Bladder microvascular endothelial cell (primary cell): Measurements from ENCODE around the gene CSHL1. TPM values are rescaled to one million over a fixed set of nuclear protein-coding genes. Genes with fewer than 3 reads are reported as not detected.

ENCODE experiments used
- total RNA-seq: library from RNA; depleted of rRNA; stranded (reverse); fragments of >200 nt; gene quantifications from 2 replicates; pipeline ENCODE4 v1.2.3, GENCODE V29; 2014

CSHL1 gene
- not detected in 2 replicates for total RNA-seq

GRCh38 chr17:63911041-63911635 lies at the start of gene CSHL1:
Gene CSHL1 (minus strand): TSS chr17:63911258. CDS start chr17:63911196, 62 bp downstream.

GRCh38 chr17:63931981-63932561 lies 21.0 kb upstream of the CSHL1 start, which contains the start of gene CD79B:
Gene CD79B (minus strand): TSS chr17:63932331. CDS start chr17:63932261, 70 bp downstream.

GRCh38 chr17:63918789-63919305 lies 7.8 kb upstream of the CSHL1 start, which contains the start of gene GH1:
Gene GH1 (minus strand): TSS chr17:63918839. CDS start chr17:63918776, 63 bp downstream.

GRCh38 chr17:63896524-63897354 lies 14.3 kb downstream of the CSHL1 start, which contains the start of gene CSH1:
Gene CSH1 (minus strand): TSS chr17:63896574. CDS start chr17:63896511, 63 bp downstream.

GRCh38 chr17:63881935-63882601 lies 29.0 kb downstream of the CSHL1 start, which contains the start of gene GH2:
Gene GH2 (minus strand): TSS chr17:63881944. CDS start chr17:63881801, 143 bp downstream.

GRCh38 chr17:63873577-63873976 lies 37.5 kb downstream of the CSHL1 start, which contains the start of gene CSH2:
Gene CSH2 (minus strand): TSS chr17:63873677. CDS start chr17:63873614, 63 bp downstream.

Other genes with a start within 250 kb of the CSHL1 start
- gene LIMD2, start 211.1 kb downstream of the CSHL1 start, total RNA-seq = 16.8 and 47.2 TPM in 2 replicates
- gene STRADA, start 169.5 kb downstream of the CSHL1 start, total RNA-seq = 11.2 and 34.4 TPM in 2 replicates
- 55.9 and 156 TPM in 2 replicates for gene CCDC47, start 137.7 kb downstream of the CSHL1 start, total RNA-seq
- 42.3 and 118 TPM in 2 replicates for gene DDX42, start 137.1 kb downstream of the CSHL1 start, total RNA-seq
- gene PSMC5, start 83.8 kb downstream of the CSHL1 start, total RNA-seq = 75.3 and 103 TPM in 2 replicates
- 60.9 and 67.0 TPM in 2 replicates for gene FTSJ3, start 83.6 kb downstream of the CSHL1 start, total RNA-seq
- gene SMARCD2, start 68.6 kb downstream of the CSHL1 start, total RNA-seq = 55.8 and 65.7 TPM in 2 replicates
- not detected in 2 replicates for gene CSH2, start 37.6 kb downstream of the CSHL1 start, total RNA-seq
- gene GH2, start 29.3 kb downstream of the CSHL1 start, total RNA-seq = not detected in 2 replicates
- gene CSH1, start 14.7 kb downstream of the CSHL1 start, total RNA-seq = not detected in 2 replicates
- not detected in 2 replicates for gene GH1, start 7.6 kb upstream of the CSHL1 start, total RNA-seq
- 1.1 and 13.4 TPM in 2 replicates for gene CD79B, start 21.1 kb upstream of the CSHL1 start, total RNA-seq
- under 0.01 TPM in 2 replicates for gene SCN4A, start 61.7 kb upstream of the CSHL1 start, total RNA-seq
- 0.32 and 0.44 TPM in 2 replicates for gene PRR29, start 87.1 kb upstream of the CSHL1 start, total RNA-seq
- 398 and 432 TPM in 2 replicates for gene ICAM2, start 109.4 kb upstream of the CSHL1 start, total RNA-seq
- 7.0 and 17.6 TPM in 2 replicates for gene ERN1, start 218.9 kb upstream of the CSHL1 start, total RNA-seq